IPS-NIHi11 (cell line): ENCODE results near the gene PCNX1.

ENCODE experiments used
- DNase-seq: peaks from one replicate; pipeline ENCODE4 v3.0.0; 2012; ENCODE audit warnings: mixed read lengths, low spot score

Gene PCNX1

GRCh38 chr14:71086567-71086966 lies 179.3 kb downstream of the PCNX1 start:
- no peak for DNase-seq

- no peak for DNase-seq
Observed at GRCh38 chr14:71089971-71090370, 182.7 kb downstream of the PCNX1 start.

GRCh38 chr14:71094722-71095121 lies 187.5 kb downstream of the PCNX1 start:
- no peak for DNase-seq

GRCh38 chr14:71096947-71097346 lies 189.7 kb downstream of the PCNX1 start:
- no peak for DNase-seq

- peak; percentile 55 for DNase-seq
Observed at GRCh38 chr14:71103662-71104484, 196.6 kb downstream of the PCNX1 start.

- no peak for DNase-seq
Observed at GRCh38 chr14:71105177-71105576, 197.9 kb downstream of the PCNX1 start.

GRCh38 chr14:71107921-71108320 lies 200.7 kb downstream of the PCNX1 start:
- no peak for DNase-seq

- DNase-seq, result no peak
Observed at GRCh38 chr14:71108398-71109119, 201.3 kb downstream of the PCNX1 start.

- DNase-seq, result no peak
Observed at GRCh38 chr14:71113376-71113775, 206.1 kb downstream of the PCNX1 start.

GRCh38 chr14:71114565-71114964 lies 207.3 kb downstream of the PCNX1 start:
- DNase-seq, result no peak

GRCh38 chr14:71115306-71115705 lies 208.0 kb downstream of the PCNX1 start:
- DNase-seq, result no peak

GRCh38 chr14:71115821-71116567 lies 208.7 kb downstream of the PCNX1 start:
- DNase-seq, result no peak

- DNase-seq, result no peak
Observed at GRCh38 chr14:71116568-71117122, 209.4 kb downstream of the PCNX1 start.

- DNase-seq, result no peak
Observed at GRCh38 chr14:71117839-71118743, 210.8 kb downstream of the PCNX1 start.

- DNase-seq, result no peak
Observed at GRCh38 chr14:71119075-71119474, 211.8 kb downstream of the PCNX1 start.

- DNase-seq, result no peak
Observed at GRCh38 chr14:71119832-71120231, 212.6 kb downstream of the PCNX1 start.

GRCh38 chr14:71121001-71121400 lies 213.7 kb downstream of the PCNX1 start:
- no peak for DNase-seq

- DNase-seq, result no peak
Observed at GRCh38 chr14:71121711-71122110, 214.5 kb downstream of the PCNX1 start.

GRCh38 chr14:71122866-71123565 lies 215.8 kb downstream of the PCNX1 start:
- no peak for DNase-seq

- no peak for DNase-seq
Observed at GRCh38 chr14:71123579-71124135, 216.4 kb downstream of the PCNX1 start.
